PC-3 (cell line): Measurements from ENCODE around the gene RSF1.

Experiments
- CTCF ChIP-seq: fragments of 300-600 bp; sonication (generic); conservative IDR thresholded peaks from 2 replicates; pipeline ENCODE4 v1.5.1; 2017; ENCODE audit warnings: antibody characterized with exemption, low read depth, mild to moderate bottlenecking, low read length
- EZH2 ChIP-seq: fragments of 300-600 bp; sonication (generic); IDR thresholded peaks from one replicate; pipeline ENCODE4 v1.6.1; 2017; ENCODE audit warnings: antibody characterized with exemption, mild to moderate bottlenecking, low read length; ENCODE audit not compliant: unreplicated experiment
- EZH2phosphoT487 ChIP-seq: fragments of 300-600 bp; sonication (generic); IDR thresholded peaks from 2 replicates; pipeline ENCODE4 v1.6.1; 2018; ENCODE audit warnings: mild to moderate bottlenecking, antibody characterized with exemption, low read length, borderline replicate concordance

- TF ChIP-seq CTCF (no peak), EZH2phosphoT487 (no peak), EZH2 (no peak)
These were observed 148.3 kb downstream of the RSF1 start for GRCh38 chr11:77672264-77672663.
